Large intestine (tissue), 3 donors: ENCODE results near the gene LOXHD1. TPM values are rescaled to one million over a fixed set of nuclear protein-coding genes. Genes with fewer than 3 reads are reported as not detected.

ENCODE experiments used
- DNase-seq, 2 donors: peaks; one replicate each; pipeline versions ENCODE4 v3.0.0 to v3.0.0-alpha.2; 2013
- H3K27ac ChIP-seq: one replicate; pipeline ENCODE4 v1.5.1; 2013; ENCODE audit warnings: low read length
- H3K27me3 ChIP-seq: 2 replicates; pipeline ENCODE4 v1.6.1; 2013; ENCODE audit warnings: low read length; ENCODE audit not compliant: control insufficient read depth, insufficient read depth
- H3K36me3 ChIP-seq: 2 replicates; pipeline ENCODE4 v1.6.1; 2013; ENCODE audit warnings: low read length; ENCODE audit not compliant: control insufficient read depth, insufficient read depth
- H3K4me1 ChIP-seq: one replicate; pipeline ENCODE4 v1.6.1; 2013; ENCODE audit warnings: low read length; ENCODE audit not compliant: control insufficient read depth, insufficient read depth
- H3K4me3 ChIP-seq: one replicate; pipeline ENCODE4 v1.5.1; 2013; ENCODE audit warnings: low read length
- H3K9me3 ChIP-seq: one replicate; pipeline ENCODE4 v1.6.1; 2013; ENCODE audit warnings: mild to moderate bottlenecking, low read depth, low read length, moderate library complexity; ENCODE audit not compliant: control insufficient read depth
- WGBS: methylation state at CpG from one replicate; pipeline ENCODE4 v1.1.5; 2013; ENCODE audit warnings: low lambda C conversion rate; ENCODE audit not compliant: insufficient coverage; 5-methylcytosine and 5-hydroxymethylcytosine counted together
- polyA plus RNA-seq: library from polyadenylated mRNA; unstranded; fragments of 120-200 nt; gene quantifications from one replicate; pipeline ENCODE4 v1.2.1, GENCODE V29; 2013

LOXHD1 gene
- polyA plus RNA-seq, 1 donor: 0.49 TPM

DNA sequence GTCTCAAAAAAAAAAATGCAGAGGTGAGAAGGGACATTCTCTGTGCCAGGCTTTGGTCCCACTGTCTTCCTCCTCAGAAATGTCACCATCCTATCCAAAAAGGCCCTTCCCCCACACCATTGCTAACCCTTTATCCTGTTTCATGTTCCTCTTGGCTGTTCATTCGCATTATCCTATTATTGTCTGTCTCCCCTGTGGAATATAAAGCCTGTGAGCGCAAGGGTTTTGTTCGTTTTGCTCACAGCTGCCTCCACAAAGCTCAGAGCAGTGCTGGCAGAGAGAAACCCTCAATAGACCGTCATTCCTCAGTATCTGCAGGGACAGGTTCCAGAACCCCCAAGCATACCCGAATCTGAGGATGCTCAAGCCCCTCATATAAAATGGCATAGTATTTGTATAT lies 91.8 kb downstream of the LOXHD1 start:
- Histone ChIP-seq H3K4me3 (no peak overlapping the region), H3K27me3 (no peaks in the 10 kb centered on the region), H3K9me3 (no peaks in the 10 kb centered on the region), H3K36me3 (no peaks in the 10 kb centered on the region), H3K27ac (no peak overlapping the region), H3K4me1 (no peaks in the 10 kb centered on the region)
- 100% methylated on average over 1 of the region's 5 CpGs for WGBS
- DNase-seq: no peak

DNA sequence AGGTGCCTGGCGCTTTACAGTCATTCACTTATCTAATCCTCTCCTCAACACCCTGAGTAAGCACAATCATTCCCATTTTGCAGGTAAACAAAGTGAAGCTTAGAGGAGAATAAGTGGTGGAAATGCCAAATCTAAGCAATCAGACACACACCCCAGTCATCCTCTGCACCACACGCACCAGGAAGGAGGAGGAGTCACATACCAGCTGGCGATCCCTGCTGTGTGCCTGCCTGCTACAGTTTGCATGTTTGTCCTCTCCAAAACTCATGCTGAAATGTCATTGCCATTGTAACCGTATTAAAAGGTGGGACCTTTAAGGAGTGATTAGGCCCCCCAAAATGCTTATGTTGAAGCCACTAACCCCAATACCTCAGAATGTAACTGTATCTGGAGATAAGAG lies 93.7 kb downstream of the LOXHD1 start:
- WGBS: no CpG with 5 or more reads among the region's 4 CpGs
- H3K27me3 ChIP-seq: no peaks in the 10 kb centered on the region
- no peaks in the 10 kb centered on the region for H3K9me3 ChIP-seq
- no peak for DNase-seq
- H3K4me3 ChIP-seq: no peak overlapping the region
- no peak overlapping the region for H3K27ac ChIP-seq
- no peaks in the 10 kb centered on the region for H3K4me1 ChIP-seq
- no peaks in the 10 kb centered on the region for H3K36me3 ChIP-seq

DNA sequence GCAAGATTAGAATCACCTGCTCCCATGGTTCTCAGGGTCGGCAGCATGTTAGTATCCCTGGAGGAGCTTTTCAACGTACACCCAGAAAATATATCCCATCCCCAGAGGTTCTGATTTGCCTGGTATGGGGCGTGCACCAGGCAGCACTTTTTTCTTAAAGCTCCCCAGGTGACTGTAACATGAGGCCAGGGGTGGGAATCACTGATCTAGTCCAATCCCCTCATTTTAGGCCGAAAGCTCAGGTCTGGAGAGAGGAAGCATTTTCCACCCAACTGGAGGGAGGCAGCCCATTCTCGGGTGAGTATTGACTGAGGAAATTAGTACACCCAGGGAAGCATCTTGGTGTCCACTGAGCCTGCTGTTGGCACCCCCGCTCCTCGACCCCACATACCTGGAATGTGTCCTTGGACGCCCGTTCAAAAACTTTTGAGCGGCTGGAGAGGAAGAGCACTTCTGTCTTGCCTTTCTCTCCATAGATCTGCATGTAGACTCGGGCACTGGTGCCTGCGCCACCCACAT lies 94.3 kb downstream of the LOXHD1 start:
- Histone ChIP-seq H3K27ac (no peak overlapping the region), H3K4me3 (no peak overlapping the region), H3K4me1 (no peaks in the 10 kb centered on the region), H3K9me3 (no peaks in the 10 kb centered on the region), H3K27me3 (no peaks in the 10 kb centered on the region), H3K36me3 (no peaks in the 10 kb centered on the region)
- no peak for DNase-seq
- no CpG with 5 or more reads among the region's 12 CpGs for WGBS

DNA sequence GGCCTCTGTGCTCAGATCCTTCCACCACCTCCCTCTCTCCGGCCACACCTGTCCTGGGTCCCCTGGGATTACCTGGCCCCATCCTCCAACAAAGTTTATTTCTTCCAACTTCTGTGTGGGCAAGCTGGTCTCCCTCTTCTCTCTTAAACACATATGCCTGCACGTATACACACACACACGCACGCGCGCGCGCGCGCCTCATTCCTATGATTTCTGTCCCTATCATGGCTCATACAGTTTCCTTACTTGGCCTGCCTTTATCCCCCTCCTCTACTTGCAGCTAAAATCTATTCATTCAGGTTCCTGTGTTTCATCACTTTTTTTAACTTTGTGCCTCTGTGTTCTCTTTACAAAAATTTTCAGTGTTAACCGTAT lies 96.4 kb downstream of the LOXHD1 start:
- 84% methylated on average over 9 of the region's 11 CpGs for WGBS

DNA sequence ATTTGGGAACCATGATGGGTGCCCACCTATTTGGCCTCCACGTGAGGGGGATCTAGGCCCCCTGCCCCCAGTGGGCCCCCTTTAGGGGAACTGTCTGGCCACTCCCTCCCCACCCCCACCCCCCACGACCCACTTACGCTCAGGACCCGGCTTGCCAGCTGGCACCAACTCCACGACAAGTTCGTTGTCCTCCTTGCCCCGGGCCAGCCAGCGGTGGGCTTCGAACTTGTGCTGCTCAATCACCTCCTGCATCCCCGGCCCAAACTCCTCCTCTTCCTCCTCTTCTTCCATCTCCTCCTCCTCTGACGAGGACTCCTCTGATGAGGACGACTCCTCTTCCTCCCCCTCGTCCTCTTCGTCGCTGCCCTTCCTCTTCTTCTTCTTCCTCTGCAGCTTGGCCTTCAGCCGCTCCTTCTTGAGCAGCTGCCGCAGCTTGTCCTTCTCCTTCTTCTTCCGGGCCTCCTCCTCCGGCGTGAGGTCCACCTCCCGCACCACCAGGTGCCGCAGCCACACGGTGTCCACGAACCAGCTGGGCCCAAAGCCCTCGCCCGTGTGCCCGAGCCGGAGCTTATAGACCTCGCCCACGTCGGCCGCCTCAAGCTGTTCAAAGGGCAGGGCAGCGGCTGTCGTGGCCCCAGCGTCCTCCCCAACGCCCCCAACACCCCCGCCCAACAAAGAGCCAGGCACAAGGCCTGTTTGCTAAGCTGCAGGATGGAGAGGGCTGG lies 96.9 kb downstream of the LOXHD1 start:
- 84% methylated on average over 7 of the region's 37 CpGs for WGBS
- no peaks in the 10 kb centered on the region for H3K27me3 ChIP-seq
- H3K27ac ChIP-seq: no peak overlapping the region
- H3K4me1 ChIP-seq: no peaks in the 10 kb centered on the region
- no peak overlapping the region for H3K4me3 ChIP-seq
- no peaks in the 10 kb centered on the region for H3K36me3 ChIP-seq
- H3K9me3 ChIP-seq: no peaks in the 10 kb centered on the region
- no peak for DNase-seq

More for the DNA sequence above, 96.4 kb downstream of the LOXHD1 start:
- no peaks in the 10 kb centered on the region for H3K36me3 ChIP-seq
- no peak overlapping the region for H3K27ac ChIP-seq
- no peaks in the 10 kb centered on the region for H3K27me3 ChIP-seq
- no peaks in the 10 kb centered on the region for H3K4me1 ChIP-seq
- H3K4me3 ChIP-seq: no peak overlapping the region
- no peak for DNase-seq
- H3K9me3 ChIP-seq: no peaks in the 10 kb centered on the region

DNA sequence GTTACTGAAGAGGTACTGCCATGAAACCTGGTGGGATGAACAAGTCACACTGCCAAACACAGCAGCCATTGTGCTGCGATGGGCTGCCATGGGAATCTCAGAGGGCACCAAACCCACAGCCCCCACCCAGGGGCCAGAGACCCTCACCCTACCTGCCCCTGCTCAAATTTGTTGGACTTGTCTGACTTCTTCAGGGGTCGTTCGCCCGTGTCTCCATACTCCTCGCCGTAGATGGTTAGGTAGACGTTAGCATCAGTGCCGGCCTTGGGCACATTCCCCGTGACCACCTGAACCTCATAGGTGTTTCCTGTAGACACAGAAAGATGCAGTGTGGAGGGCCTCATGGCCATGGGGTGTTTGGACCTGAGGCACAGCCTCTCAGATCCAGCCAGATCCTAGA lies 97.7 kb downstream of the LOXHD1 start:
- Histone ChIP-seq H3K9me3 (no peaks in the 10 kb centered on the region), H3K27ac (no peak overlapping the region), H3K4me3 (no peak overlapping the region), H3K27me3 (no peaks in the 10 kb centered on the region), H3K4me1 (no peaks in the 10 kb centered on the region), H3K36me3 (no peaks in the 10 kb centered on the region)
- DNase-seq: no peak
- no CpG with 5 or more reads among the region's 9 CpGs for WGBS

DNA sequence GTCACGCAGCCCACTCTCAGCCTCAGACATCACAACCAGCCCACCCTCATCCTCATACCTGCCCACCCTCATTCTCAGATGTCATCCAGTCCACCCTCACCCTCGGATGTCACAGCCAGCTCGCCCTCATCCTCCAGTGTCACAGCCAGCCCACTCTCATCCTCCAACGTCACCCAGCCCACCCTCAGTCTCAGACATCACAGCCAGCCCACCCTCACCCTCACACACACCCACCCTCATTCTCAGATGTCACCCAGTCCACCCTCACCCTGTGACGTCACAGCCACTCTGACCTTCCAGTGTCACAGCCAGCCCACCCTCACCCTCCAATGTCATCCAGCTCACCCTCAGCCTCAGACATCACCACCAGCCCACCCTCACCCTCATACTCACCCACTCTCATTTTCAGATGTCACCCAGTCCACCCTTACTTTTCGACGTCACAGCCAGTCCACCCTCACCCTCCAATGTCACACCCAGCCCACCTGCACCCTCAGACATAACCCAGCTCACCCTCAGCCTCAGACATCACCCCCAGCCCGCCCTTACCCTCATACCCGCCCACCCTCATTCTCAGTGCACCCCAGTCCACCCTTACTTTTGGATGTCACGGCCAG lies 100.3 kb downstream of the LOXHD1 start:
- WGBS: 100% methylated on average over 2 of the region's 10 CpGs
- no peak overlapping the region for H3K27ac ChIP-seq
- no peak for DNase-seq

DNA sequence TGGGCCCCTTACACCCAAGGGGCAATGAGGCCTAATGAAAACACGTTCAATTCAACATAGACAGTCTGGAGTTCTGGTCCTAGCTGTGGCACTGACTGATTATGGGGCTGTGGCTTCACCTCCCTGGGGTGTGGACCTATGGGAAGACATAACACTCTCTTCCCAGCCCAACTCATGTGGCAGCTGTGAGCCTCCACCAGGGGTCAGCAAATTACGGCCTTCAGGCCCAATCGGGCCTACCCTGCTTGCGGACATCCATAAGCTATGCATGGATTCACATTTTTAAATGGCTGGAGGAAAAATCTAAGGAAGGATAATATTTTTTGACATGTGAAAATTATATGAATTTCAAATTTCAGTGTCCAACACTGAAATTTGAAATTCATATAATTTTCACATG lies 101.3 kb downstream of the LOXHD1 start:
- no CpG with 5 or more reads among the region's 4 CpGs for WGBS

More for the DNA sequence above, 100.3 kb downstream of the LOXHD1 start:
- Histone ChIP-seq H3K4me3 (no peak overlapping the region), H3K36me3 (no peaks in the 10 kb centered on the region), H3K4me1 (no peaks in the 10 kb centered on the region), H3K27me3 (no peaks in the 10 kb centered on the region), H3K9me3 (no peaks in the 10 kb centered on the region)

DNA sequence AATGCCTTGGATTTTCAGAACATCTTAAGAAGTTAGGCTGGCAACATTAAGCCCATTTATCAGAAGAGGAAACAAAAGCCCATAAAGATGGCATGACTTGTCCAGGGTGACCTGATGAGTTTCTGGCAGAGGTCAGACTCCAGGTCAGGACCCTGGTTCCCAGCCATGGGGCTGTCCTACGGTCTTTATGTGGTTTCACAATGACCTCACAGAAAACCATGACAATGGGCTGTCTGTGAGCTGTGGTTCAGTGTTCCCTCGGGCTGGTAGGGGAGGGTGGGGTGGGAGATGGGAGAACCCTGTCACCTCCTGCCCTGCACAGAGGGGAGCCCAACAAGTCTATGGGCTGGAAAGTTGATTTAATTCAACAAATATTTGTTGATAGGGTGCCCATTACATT lies 101.8 kb downstream of the LOXHD1 start:
- Histone ChIP-seq H3K36me3 (no peaks in the 10 kb centered on the region), H3K27me3 (no peaks in the 10 kb centered on the region), H3K4me1 (no peaks in the 10 kb centered on the region), H3K27ac (no peak overlapping the region), H3K4me3 (no peak overlapping the region), H3K9me3 (no peaks in the 10 kb centered on the region)
- no CpG with 5 or more reads among the region's 2 CpGs for WGBS
- no peak for DNase-seq

More for the DNA sequence above, 101.3 kb downstream of the LOXHD1 start:
- Histone ChIP-seq H3K27ac (no peak overlapping the region), H3K27me3 (no peaks in the 10 kb centered on the region), H3K36me3 (no peaks in the 10 kb centered on the region), H3K4me1 (no peaks in the 10 kb centered on the region), H3K4me3 (no peak overlapping the region), H3K9me3 (no peaks in the 10 kb centered on the region)
- no peak for DNase-seq

DNA sequence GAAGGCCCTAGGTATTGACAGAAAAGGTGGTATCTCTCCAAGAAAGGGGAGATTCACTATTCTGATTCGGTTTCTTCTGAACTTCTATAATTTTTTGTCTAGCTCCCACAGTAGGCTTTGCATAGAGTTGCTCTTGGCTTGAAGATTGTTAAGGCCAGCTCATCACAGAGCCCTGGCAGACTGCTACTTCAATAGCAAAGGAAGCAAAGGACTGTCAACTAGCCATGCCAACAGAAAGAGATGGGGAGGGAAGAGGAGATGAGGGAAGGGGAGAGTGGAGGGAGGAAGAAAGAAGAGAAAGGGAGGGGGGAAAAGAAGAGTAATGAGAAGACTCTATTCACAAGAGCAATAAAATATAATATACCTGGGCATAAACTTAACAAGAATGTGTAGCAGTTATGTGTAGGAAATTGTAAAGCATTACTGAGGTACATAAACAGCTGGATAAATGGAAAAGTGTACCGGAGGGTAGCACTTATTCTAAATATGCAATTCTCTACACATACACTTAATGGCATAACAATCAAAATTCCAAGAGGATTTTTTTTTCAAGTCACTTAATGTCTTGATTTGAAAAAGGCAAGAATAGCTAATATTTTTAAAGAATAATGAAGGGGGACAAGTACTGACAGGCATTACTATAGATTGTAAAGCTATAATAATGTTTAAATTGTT lies 102.5 kb downstream of the LOXHD1 start:
- 86% methylated on average over 1 of the region's 2 CpGs for WGBS

More for the DNA sequence above, 102.5 kb downstream of the LOXHD1 start:
- H3K36me3 ChIP-seq: no peaks in the 10 kb centered on the region
- no peaks in the 10 kb centered on the region for H3K27me3 ChIP-seq
- H3K27ac ChIP-seq: no peak overlapping the region
- no peak for DNase-seq
- H3K4me1 ChIP-seq: no peaks in the 10 kb centered on the region
- no peak overlapping the region for H3K4me3 ChIP-seq
- no peaks in the 10 kb centered on the region for H3K9me3 ChIP-seq
